ENCODE data around the gene WNK2. TPM values are rescaled to one million over a fixed set of nuclear protein-coding genes. Genes with fewer than 3 reads are reported as not detected.

The WNK2 gene
- total RNA-seq, 1 donor from 2014 or later: 9.7 TPM

- no peak for TF ChIP-seq CTCF (IDR thresholded peaks at IDR 0.05; ENCODE audit: insufficient read depth, low read length, poor library complexity, severe bottlenecking)
- H3K27me3 ChIP-seq (ENCODE audit: control insufficient read depth, insufficient read depth, low read length): no peaks in the 10 kb centered on the region
- no peak overlapping the region for H3K4me3 ChIP-seq (ENCODE audit: low read depth, low read length)
- no peaks in the 10 kb centered on the region for H3K36me3 ChIP-seq (ENCODE audit: control insufficient read depth, insufficient read depth, low read length)
- DNase-seq (ENCODE audit: low read depth): no peak
Observed at GRCh38 chr9:93263334-93264229, 79.6 kb downstream of the WNK2 start.

GRCh38 chr9:93264338-93265125, 80.6 kb downstream of the WNK2 start:
- Histone ChIP-seq H3K27me3 (ENCODE audit: control insufficient read depth, insufficient read depth, low read length) (no peaks in the 10 kb centered on the region), H3K36me3 (ENCODE audit: control insufficient read depth, insufficient read depth, low read length) (no peaks in the 10 kb centered on the region), H3K4me3 (ENCODE audit: low read depth, low read length) (no peak overlapping the region)
- no peak for TF ChIP-seq CTCF (IDR thresholded peaks at IDR 0.05; ENCODE audit: insufficient read depth, low read length, poor library complexity, severe bottlenecking)
- DNase-seq (ENCODE audit: low read depth): no peak

- H3K36me3 ChIP-seq (ENCODE audit: control insufficient read depth, insufficient read depth, low read length): no peaks in the 10 kb centered on the region
- DNase-seq (ENCODE audit: low read depth): no peak
- no peak overlapping the region for H3K4me3 ChIP-seq (ENCODE audit: low read depth, low read length)
- H3K27me3 ChIP-seq (ENCODE audit: control insufficient read depth, insufficient read depth, low read length): no peaks in the 10 kb centered on the region
- TF ChIP-seq CTCF (IDR thresholded peaks at IDR 0.05; ENCODE audit: insufficient read depth, low read length, poor library complexity, severe bottlenecking): no peak
Observed at GRCh38 chr9:93265301-93265971, 81.5 kb downstream of the WNK2 start.

- TF ChIP-seq CTCF (IDR thresholded peaks at IDR 0.05; ENCODE audit: insufficient read depth, low read length, poor library complexity, severe bottlenecking): no peak
- no peaks in the 10 kb centered on the region for H3K36me3 ChIP-seq (ENCODE audit: control insufficient read depth, insufficient read depth, low read length)
Observed at GRCh38 chr9:93265972-93266371, 82.0 kb downstream of the WNK2 start.

GRCh38 chr9:93266521-93267001, 82.6 kb downstream of the WNK2 start:
- no peaks in the 10 kb centered on the region for H3K27me3 ChIP-seq (ENCODE audit: control insufficient read depth, insufficient read depth, low read length)
- no peak overlapping the region for H3K4me3 ChIP-seq (ENCODE audit: low read depth, low read length)
- no peaks in the 10 kb centered on the region for H3K36me3 ChIP-seq (ENCODE audit: control insufficient read depth, insufficient read depth, low read length)
- DNase-seq (ENCODE audit: low read depth): no peak
- no peak for TF ChIP-seq CTCF (IDR thresholded peaks at IDR 0.05; ENCODE audit: insufficient read depth, low read length, poor library complexity, severe bottlenecking)

More at GRCh38 chr9:93265972-93266371, 82.0 kb downstream of the WNK2 start:
- Histone ChIP-seq H3K4me3 (ENCODE audit: low read depth, low read length) (no peak overlapping the region), H3K27me3 (ENCODE audit: control insufficient read depth, insufficient read depth, low read length) (no peaks in the 10 kb centered on the region)
- DNase-seq (ENCODE audit: low read depth): no peak
